Suppressor macrophage treated with lipopolysaccharide for 1 hour (primary cell): ENCODE measurements around the gene SIK3.

Source experiments
- DNase-seq, 3 donors: peaks; one replicate each; pipeline ENCODE4 v3.0.0-alpha.2; 2020 to 2022

Gene SIK3

GRCh38 chr11:117107701-117108590 is 9.7 kb upstream of the SIK3 start:
- no peak for DNase-seq

GRCh38 chr11:117100556-117100955 is 2.3 kb upstream of the SIK3 start:
- no peak for DNase-seq

- no peak for DNase-seq
Measured at GRCh38 chr11:117099696-117100095, 1.5 kb upstream of the SIK3 start.

- DNase-seq: peak; percentile 70 to 84 (median 74)
Measured at GRCh38 chr11:117097389-117098268, 599 bp downstream of the SIK3 start.

GRCh38 chr11:117097014-117097388 is 1.2 kb downstream of the SIK3 start:
- DNase-seq: peak in 1 of 3 donors; percentile 34

- peak; percentile 46 to 65 (median 51) for DNase-seq
Measured at GRCh38 chr11:117096201-117096991, 1.8 kb downstream of the SIK3 start.

GRCh38 chr11:117095284-117096161 is 2.7 kb downstream of the SIK3 start:
- no peak for DNase-seq

- DNase-seq: no peak
Measured at GRCh38 chr11:117094776-117095175, 3.5 kb downstream of the SIK3 start.

- no peak for DNase-seq
Measured at GRCh38 chr11:117092951-117093590, 5.2 kb downstream of the SIK3 start.

- no peak for DNase-seq
Measured at GRCh38 chr11:117091753-117092477, 6.3 kb downstream of the SIK3 start.

GRCh38 chr11:117090111-117090706 is 8.0 kb downstream of the SIK3 start:
- no peak for DNase-seq

- no peak for DNase-seq
Measured at GRCh38 chr11:117089685-117090084, 8.5 kb downstream of the SIK3 start.

GRCh38 chr11:117087446-117087845 is 10.8 kb downstream of the SIK3 start:
- no peak for DNase-seq

GRCh38 chr11:117084992-117085391 is 13.2 kb downstream of the SIK3 start:
- DNase-seq: no peak

GRCh38 chr11:117083011-117083935 is 15.0 kb downstream of the SIK3 start:
- DNase-seq: no peak

GRCh38 chr11:117081908-117082307 is 16.3 kb downstream of the SIK3 start:
- no peak for DNase-seq

- no peak for DNase-seq
Measured at GRCh38 chr11:117080370-117080769, 17.9 kb downstream of the SIK3 start.

- DNase-seq: no peak
Measured at GRCh38 chr11:117076941-117077691, 21.1 kb downstream of the SIK3 start.
